H9 (cell line): ENCODE data around the gene SH3BP1. TPM values are rescaled to one million over a fixed set of nuclear protein-coding genes. Genes with fewer than 3 reads are reported as not detected.

Source experiments
- DNase-seq: peaks from one replicate; pipeline ENCODE4 v3.0.0-alpha.2; 2017
- H2AFZ ChIP-seq: one replicate; pipeline ENCODE4 v1.6.1; 2013; ENCODE audit warnings: mild to moderate bottlenecking, low read length, control low read depth, moderate library complexity
- H2AK5ac ChIP-seq: 2 replicates; pipeline ENCODE4 v1.6.1; 2013; ENCODE audit warnings: low read length, control low read depth, mixed read lengths; ENCODE audit not compliant: insufficient read length
- H2BK120ac ChIP-seq: one replicate; pipeline ENCODE4 v1.6.1; 2013; ENCODE audit warnings: low read depth, mild to moderate bottlenecking, low read length, control low read depth, inconsistent platforms; ENCODE audit not compliant: poor library complexity, severe bottlenecking
- H2BK12ac ChIP-seq: 2 replicates; pipeline ENCODE4 v1.6.1; 2013; ENCODE audit warnings: low read length, control low read depth, mixed read lengths, low read depth; ENCODE audit not compliant: insufficient read length
- H2BK15ac ChIP-seq: 2 replicates; pipeline ENCODE4 v1.6.1; 2013; ENCODE audit warnings: low read depth, low read length, control low read depth
- H2BK20ac ChIP-seq: one replicate; pipeline ENCODE4 v1.6.1; 2013; ENCODE audit warnings: low read depth, mild to moderate bottlenecking, low read length, control low read depth, inconsistent platforms; ENCODE audit not compliant: poor library complexity, severe bottlenecking
- H2BK5ac ChIP-seq: 2 replicates; pipeline ENCODE4 v1.6.1; 2013; ENCODE audit warnings: low read length, control low read depth, mixed read lengths; ENCODE audit not compliant: insufficient read length
- H3K14ac ChIP-seq: 2 replicates; pipeline ENCODE4 v1.6.1; 2013; ENCODE audit warnings: low read length, control low read depth; ENCODE audit not compliant: insufficient read depth
- H3K18ac ChIP-seq: 2 replicates; pipeline ENCODE4 v1.6.1; 2013; ENCODE audit warnings: low read depth, mild to moderate bottlenecking, mixed read lengths, low read length, control low read depth; ENCODE audit not compliant: insufficient read length
- H3K23ac ChIP-seq: 2 replicates; pipeline ENCODE4 v1.6.1; 2013; ENCODE audit warnings: low read length, control low read depth, mixed read lengths, low read depth; ENCODE audit not compliant: insufficient read length
- H3K23me2 ChIP-seq: 2 replicates; pipeline ENCODE4 v1.6.1; 2013; ENCODE audit warnings: low read depth, mild to moderate bottlenecking, mixed read lengths, low read length, control low read depth; ENCODE audit not compliant: insufficient read length, poor library complexity, severe bottlenecking
- H3K27ac ChIP-seq: 2 replicates; pipeline ENCODE4 v1.5.1; 2013; ENCODE audit warnings: low read length, control low read depth, mixed read lengths, low read depth; ENCODE audit not compliant: insufficient read length
- H3K27me3 ChIP-seq: 2 replicates; pipeline ENCODE4 v1.6.1; 2013; ENCODE audit warnings: low read length, control low read depth, inconsistent platforms; ENCODE audit not compliant: insufficient read depth
- H3K4ac ChIP-seq: 2 replicates; pipeline ENCODE4 v1.6.1; 2013; ENCODE audit warnings: low read depth, mild to moderate bottlenecking, control low read depth, inconsistent platforms, low read length, moderate library complexity
- H3K4me1 ChIP-seq: 2 replicates; pipeline ENCODE4 v1.6.1; 2013; ENCODE audit warnings: low read length, control low read depth, inconsistent platforms; ENCODE audit not compliant: insufficient read depth
- H3K4me2 ChIP-seq: 2 replicates; pipeline ENCODE4 v1.6.1; 2013; ENCODE audit warnings: low read length, control low read depth, mixed read lengths; ENCODE audit not compliant: insufficient read length, insufficient read depth
- H3K56ac ChIP-seq: 2 replicates; pipeline ENCODE4 v1.6.1; 2013; ENCODE audit warnings: low read depth, mild to moderate bottlenecking, mixed read lengths, low read length, control low read depth; ENCODE audit not compliant: insufficient read length
- H3K79me1 ChIP-seq: 2 replicates; pipeline ENCODE4 v1.6.1; 2013; ENCODE audit warnings: low read depth, mild to moderate bottlenecking, moderate library complexity, low read length, control low read depth, inconsistent platforms; ENCODE audit not compliant: insufficient read depth, poor library complexity, severe bottlenecking
- H3K79me2 ChIP-seq: 2 replicates; pipeline ENCODE4 v1.6.1; 2013; ENCODE audit warnings: low read length, control low read depth, inconsistent platforms; ENCODE audit not compliant: insufficient read depth
- H3K9ac ChIP-seq: 2 replicates; pipeline ENCODE4 v1.6.1; 2013; ENCODE audit warnings: low read length, control low read depth, mixed read lengths; ENCODE audit not compliant: insufficient read length; ENCODE audit errors: extremely low read depth
- H3K9me3 ChIP-seq: one replicate; pipeline ENCODE4 v1.6.1; 2013; ENCODE audit warnings: low read depth, low read length, inconsistent platforms; ENCODE audit not compliant: control insufficient read depth
- H3T11ph ChIP-seq: one replicate; pipeline ENCODE4 v1.6.1; 2013; ENCODE audit warnings: mild to moderate bottlenecking, low read length, control low read depth, inconsistent platforms
- H4K20me1 ChIP-seq: one replicate; pipeline ENCODE4 v1.6.1; 2013; ENCODE audit not compliant: control insufficient read depth, insufficient read length, insufficient read depth
- H4K5ac ChIP-seq: 2 replicates; pipeline ENCODE4 v1.6.1; 2013; ENCODE audit warnings: low read depth, mild to moderate bottlenecking, mixed read lengths, low read length, control low read depth; ENCODE audit not compliant: insufficient read length
- H4K8ac ChIP-seq: replicated peaks from 2 replicates; pipeline ENCODE4 v1.6.1; 2013; ENCODE audit warnings: low read length, control low read depth, mixed read lengths, low read depth; ENCODE audit not compliant: insufficient read length
- H4K91ac ChIP-seq: 2 replicates; pipeline ENCODE4 v1.6.1; 2013; ENCODE audit warnings: low read depth, mild to moderate bottlenecking, moderate library complexity, mixed read lengths, low read length, control low read depth; ENCODE audit not compliant: insufficient read length
- H3K27ac Mint-ChIP-seq, 3 experiments: 2 replicates in 2 of 3; 3 replicates in 1 of 3; pipeline ENCODE4 v1.8.0; 2020 to 2021; ENCODE audit warnings: mixed read lengths in 3 of 3, mild to moderate bottlenecking in 1 of 3, moderate library complexity in 1 of 3
- H3K27me3 Mint-ChIP-seq: 2 replicates; pipeline ENCODE4 v1.8.0; 2021; ENCODE audit warnings: low read depth, mild to moderate bottlenecking, moderate library complexity, mixed read lengths
- H3K36me3 Mint-ChIP-seq, 3 experiments: 2 replicates in 2 of 3; 3 replicates in 1 of 3; pipeline ENCODE4 v1.8.0; 2020 to 2021; ENCODE audit warnings: low read depth in 3 of 3, mixed read lengths in 3 of 3; ENCODE audit not compliant: insufficient read depth in 1 of 3
- H3K4me1 Mint-ChIP-seq, 2 experiments: 2 replicates each; pipeline ENCODE4 v1.8.0; 2020; ENCODE audit warnings: mixed read lengths in 2 of 2
- H3K4me3 Mint-ChIP-seq, 2 experiments: 2 replicates in 1 of 2; 3 replicates in 1 of 2; pipeline ENCODE4 v1.8.0; 2020 to 2021; ENCODE audit warnings: mild to moderate bottlenecking in 2 of 2, mixed read lengths in 2 of 2, moderate library complexity in 1 of 2
- H3K9me3 Mint-ChIP-seq, 2 experiments: 2 replicates in 1 of 2; 3 replicates in 1 of 2; pipeline ENCODE4 v1.8.0; 2020; ENCODE audit warnings: mild to moderate bottlenecking in 2 of 2, mixed read lengths in 2 of 2, moderate library complexity in 1 of 2
- WGBS: extraction: QIAGEN DNeasy Blood & Tissue Kit; methylation state at CpG from one replicate; pipeline ENCODE4 v1.1.7; 2013; ENCODE audit warnings: missing lambda C conversion rate, low lambda C conversion rate, mixed read lengths; ENCODE audit not compliant: insufficient read length; ENCODE audit errors: extremely low coverage; 5-methylcytosine and 5-hydroxymethylcytosine counted together
- total RNA-seq: library from RNA; stranded (reverse); gene quantifications from 2 replicates; pipeline ENCODE4 v1.2.1, GENCODE V29; 2021
- TF ChIP-seq, protein P1 (sequence below): fragments of 200-600 bp; sonication (generic); conservative IDR thresholded peaks from 3 replicates; pipeline ENCODE4 v1.8.0; 2021; ENCODE audit warnings: antibody characterized with exemption, mild to moderate bottlenecking

The SH3BP1 gene
- total RNA-seq, 1 experiment from 2014 or later: 33.6 TPM

GRCh38 chr22:37591823-37592404, 47.6 kb upstream of the SH3BP1 start:
- Histone ChIP-seq H4K5ac (no peak overlapping the region), H4K20me1 (no peaks in the 10 kb centered on the region), H3K9me3 (no peaks in the 10 kb centered on the region), H3K4ac (no peak overlapping the region), H2AK5ac (no peak overlapping the region), H3K9ac (no peak overlapping the region), H2AFZ (no peak overlapping the region), H3K14ac (no peak overlapping the region), H4K91ac (no peak overlapping the region), H2BK12ac (no peak overlapping the region), H2BK20ac (no peak overlapping the region), H3K56ac (no peak overlapping the region), H3K27me3 (no peaks in the 10 kb centered on the region), H3K23ac (no peak overlapping the region), H3T11ph (no peak overlapping the region), H3K18ac (no peak overlapping the region), H3K79me1 (no peaks in the 10 kb centered on the region), H3K4me1 (no peaks in the 10 kb centered on the region), H2BK15ac (no peak overlapping the region), H4K8ac (no peak overlapping the region), H2BK120ac (no peak overlapping the region), H3K79me2 (no peaks in the 10 kb centered on the region), H3K4me2 (no peak overlapping the region), H3K27ac (no peak overlapping the region), H3K23me2 (no peaks in the 10 kb centered on the region), H2BK5ac (no peak overlapping the region)
- Mint-ChIP-seq H3K4me3 (peak overlapping the region; percentile 56 to 58), H3K9me3 (no peaks in the 10 kb centered on the region), H3K27me3 (peaks cover 11% of the 10 kb centered on the region), H3K27ac (peak overlapping the region in 1 of 3 experiments; percentile 52; a peak in 2 of 7 replicates), H3K4me1 (peaks cover 6 to 18% of the 10 kb centered on the region in 2 experiments), H3K36me3 (no peaks in the 10 kb centered on the region)
- TF ChIP-seq, protein P1, sequence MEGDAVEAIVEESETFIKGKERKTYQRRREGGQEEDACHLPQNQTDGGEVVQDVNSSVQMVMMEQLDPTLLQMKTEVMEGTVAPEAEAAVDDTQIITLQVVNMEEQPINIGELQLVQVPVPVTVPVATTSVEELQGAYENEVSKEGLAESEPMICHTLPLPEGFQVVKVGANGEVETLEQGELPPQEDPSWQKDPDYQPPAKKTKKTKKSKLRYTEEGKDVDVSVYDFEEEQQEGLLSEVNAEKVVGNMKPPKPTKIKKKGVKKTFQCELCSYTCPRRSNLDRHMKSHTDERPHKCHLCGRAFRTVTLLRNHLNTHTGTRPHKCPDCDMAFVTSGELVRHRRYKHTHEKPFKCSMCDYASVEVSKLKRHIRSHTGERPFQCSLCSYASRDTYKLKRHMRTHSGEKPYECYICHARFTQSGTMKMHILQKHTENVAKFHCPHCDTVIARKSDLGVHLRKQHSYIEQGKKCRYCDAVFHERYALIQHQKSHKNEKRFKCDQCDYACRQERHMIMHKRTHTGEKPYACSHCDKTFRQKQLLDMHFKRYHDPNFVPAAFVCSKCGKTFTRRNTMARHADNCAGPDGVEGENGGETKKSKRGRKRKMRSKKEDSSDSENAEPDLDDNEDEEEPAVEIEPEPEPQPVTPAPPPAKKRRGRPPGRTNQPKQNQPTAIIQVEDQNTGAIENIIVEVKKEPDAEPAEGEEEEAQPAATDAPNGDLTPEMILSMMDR: no peak
- WGBS: no CpG with 5 or more reads among the region's 12 CpGs
- no peak for DNase-seq
